Renal pelvis (tissue), 4 donors: ENCODE data around the gene FAM135A. TPM values are rescaled to one million over a fixed set of nuclear protein-coding genes. Genes with fewer than 3 reads are reported as not detected.
"Not testable (repeated sequence)": the region's sequence is repeated elsewhere in the genome, so short reads cannot be mapped to it uniquely, and the experiment has no call there.

Experiments used
- DNase-seq: peaks from one replicate; pipeline ENCODE4 v3.0.0-alpha.2; 2013
- polyA plus RNA-seq, 3 donors: library from polyadenylated mRNA; unstranded; fragments of 120-200 nt; gene quantifications; one replicate each; pipeline ENCODE4 v1.2.1, GENCODE V29; 2013; ENCODE audit not compliant: insufficient read length in 3 of 3

FAM135A gene
- polyA plus RNA-seq, 3 donors: 20.5 to 29.4 (median 27.5) TPM

DNA sequence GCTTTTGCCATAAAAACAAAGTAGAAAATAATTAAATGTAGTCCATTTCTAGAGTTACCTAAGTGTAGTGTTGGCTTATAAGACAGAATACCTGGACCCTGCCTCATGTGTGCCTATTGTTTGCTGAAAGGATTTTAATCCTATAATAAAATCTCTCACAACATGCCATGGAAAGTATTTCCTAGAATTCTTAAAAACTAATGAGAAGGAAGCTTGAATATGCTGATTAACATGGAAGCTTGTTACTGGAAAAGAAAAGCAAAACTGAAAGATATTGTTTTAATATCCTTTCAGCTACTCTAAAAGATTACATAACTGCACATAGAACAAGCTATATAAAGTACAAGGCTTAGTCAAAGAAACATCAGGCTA, 18.0 kb upstream of the FAM135A start:
- DNase-seq: no peak

DNA sequence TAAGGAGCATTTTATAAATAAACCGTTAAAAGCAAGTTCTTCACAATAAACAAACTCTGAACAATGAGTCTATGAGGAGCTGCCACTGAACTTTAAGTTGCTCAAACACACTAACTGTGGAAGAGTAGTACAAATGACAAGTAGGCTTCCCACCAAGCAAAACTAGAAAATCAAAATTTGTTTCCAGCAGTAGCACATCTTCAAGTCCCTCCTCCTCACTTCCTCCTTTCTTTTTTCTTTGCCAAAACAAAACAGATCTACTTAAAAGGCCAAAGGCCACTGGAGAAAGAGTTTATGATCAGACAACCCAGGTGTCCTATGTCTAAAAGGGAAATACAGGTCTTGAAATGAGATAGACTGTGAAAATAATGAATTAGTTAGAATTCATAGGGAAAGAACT, 17.1 kb upstream of the FAM135A start:
- DNase-seq: no peak

- no peak for DNase-seq
These were observed 16.2 kb upstream of the FAM135A start for GRCh38 chr6:70396796-70397729.

DNA sequence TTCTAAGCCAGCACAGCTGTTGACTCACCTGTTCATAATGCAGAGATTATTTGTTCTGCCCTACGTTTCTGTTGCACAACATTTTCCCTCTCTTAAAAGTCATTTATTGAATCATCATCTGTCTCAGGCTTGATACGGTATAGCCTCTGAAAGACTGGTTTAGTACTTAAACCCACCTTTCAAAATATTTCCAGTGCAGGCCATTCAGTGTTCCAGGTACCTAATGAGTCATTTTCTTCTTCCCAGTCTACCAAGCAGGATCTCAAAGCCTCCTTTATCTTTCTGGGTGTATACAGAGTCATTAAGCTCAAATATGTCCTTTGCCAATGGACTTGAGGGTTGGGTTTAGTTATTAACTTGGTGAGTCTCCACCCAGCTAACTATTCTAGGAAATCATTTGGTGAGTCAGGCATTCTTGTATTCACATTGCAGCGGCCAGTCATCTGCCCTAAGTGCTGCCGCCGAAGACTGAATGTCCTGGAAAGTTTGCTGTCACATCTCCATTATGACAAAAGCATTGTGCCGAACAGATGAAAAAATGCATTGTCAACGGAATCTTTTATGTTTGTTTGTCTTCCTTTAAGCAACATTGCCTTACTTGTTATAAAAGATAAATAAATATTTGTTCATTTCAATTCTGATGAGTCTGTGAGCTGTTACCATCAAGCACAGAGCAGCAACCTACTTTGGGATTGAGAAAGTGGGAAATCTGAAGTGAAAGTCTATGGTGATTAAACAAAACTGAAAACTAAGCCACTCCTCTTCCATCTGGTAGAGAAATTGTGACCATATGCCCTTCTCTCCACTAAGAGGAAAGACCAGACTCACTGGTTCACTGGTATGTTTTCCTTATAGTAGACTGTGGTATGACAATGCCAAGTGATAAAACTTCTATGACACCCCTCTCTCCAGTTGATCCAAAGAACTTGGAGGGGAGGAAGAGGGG, 14.3 kb upstream of the FAM135A start:
- peak; percentile 41 for DNase-seq

DNA sequence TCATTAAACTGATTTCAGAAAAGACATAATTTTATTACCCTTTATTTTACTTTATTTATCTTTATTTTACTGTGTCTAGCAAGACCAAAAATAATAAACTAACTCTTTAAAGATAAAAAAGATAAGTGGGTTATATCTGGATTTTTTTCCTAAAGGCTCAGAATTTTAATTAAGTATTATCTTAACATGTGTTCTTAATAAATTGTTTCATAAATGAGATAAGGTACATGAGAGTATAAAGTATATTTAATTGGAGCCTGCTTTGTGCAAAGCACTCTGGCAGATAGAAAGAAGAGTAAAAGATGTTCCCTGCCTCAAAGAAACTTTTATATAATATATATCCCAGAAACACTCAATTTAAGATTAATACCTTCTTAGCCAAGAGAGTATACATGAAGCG, 8.7 kb upstream of the FAM135A start:
- no peak for DNase-seq

- no peak for DNase-seq
These were observed 4.1 kb upstream of the FAM135A start for GRCh38 chr6:70409216-70409615.

GRCh38 chr6:70411542-70412251, 1.6 kb upstream of the FAM135A start:
- DNase-seq: no peak

DNA sequence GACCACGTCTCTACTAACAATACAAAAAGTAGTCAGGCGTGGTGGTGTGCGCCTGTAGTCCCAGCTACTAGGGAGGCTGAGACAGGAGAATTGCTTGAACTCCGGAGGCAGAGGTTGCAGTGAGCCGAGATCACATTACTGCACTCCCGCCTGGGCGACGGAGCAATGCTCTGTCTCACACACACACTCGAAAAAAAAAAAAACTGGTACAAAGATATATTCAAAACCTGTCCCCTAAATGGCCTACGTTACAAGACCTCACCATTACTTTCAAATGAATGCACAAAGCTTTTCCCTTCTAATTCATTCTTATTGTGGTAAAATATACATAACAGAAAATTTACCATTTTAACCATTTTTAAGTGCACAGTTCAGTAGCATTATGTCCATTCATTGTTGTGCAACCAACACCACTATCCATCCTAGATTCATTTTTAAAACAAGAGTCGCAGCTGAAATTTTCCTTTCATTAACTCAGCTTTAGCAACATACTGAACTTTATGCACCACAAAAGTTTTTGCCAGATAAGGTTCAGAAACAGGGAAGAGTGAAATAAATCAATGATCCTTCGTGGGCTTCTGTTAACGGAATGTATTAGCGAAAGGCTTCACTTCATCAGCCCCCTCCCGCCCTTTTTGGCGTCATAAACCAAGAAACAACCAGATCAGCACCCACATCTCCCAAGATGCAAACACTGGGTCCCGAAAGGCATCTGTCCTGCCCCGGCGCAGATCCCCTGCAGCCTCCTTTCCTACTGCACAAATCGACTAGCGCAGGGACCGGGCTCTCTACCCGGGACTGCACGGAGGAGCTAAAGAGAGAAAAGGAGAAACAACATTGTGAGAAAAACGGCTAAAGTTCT, 825 bp upstream of the FAM135A start:
- DNase-seq: no peak

DNA sequence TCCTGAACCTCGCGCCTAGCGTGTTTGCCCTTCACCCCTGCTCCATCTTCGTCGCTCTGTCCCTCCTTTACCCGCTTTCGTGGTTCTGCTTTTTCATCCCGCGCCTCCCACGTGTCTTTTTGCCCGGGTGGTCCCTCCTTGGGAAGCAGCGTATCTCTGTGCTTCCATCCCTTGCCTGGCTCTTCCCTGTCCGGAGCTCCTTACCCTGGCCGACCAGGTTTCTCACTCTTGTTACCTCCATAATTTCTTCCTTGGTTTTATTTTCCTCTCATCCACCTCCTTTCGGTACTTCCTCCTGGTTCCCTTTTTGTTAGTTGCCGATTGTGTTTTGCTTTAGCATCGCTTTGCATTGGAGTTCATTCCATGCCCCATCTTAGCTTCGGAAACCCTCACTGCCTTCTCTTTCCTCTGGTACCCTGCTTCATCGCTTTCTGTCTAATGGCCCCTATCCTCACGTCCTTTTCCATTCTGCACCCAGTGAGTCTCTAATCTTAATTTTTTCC, 735 bp downstream of the FAM135A start:
- DNase-seq: peak; percentile 37

- DNase-seq: no peak
These were observed 1.5 kb downstream of the FAM135A start for GRCh38 chr6:70414813-70415212.

DNA sequence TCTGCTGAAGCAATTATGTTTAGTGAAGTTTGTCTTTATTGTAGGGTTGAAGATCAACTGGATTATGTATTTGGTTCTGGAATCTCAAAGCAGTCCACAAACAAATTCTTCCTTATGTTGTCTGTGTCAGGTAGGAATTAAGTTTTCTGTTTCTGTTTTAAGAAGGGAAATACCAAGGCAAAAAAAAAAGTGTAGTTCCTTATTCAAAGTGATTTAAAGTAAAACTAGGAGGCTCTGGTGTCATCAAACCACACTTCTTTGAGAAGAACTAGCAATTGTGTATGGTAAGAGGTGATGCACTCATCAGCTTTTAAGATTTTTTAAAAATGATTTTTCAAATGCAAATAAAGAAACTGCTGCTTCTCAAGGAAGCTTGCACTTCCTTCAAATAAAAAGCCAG, 1.9 kb downstream of the FAM135A start:
- DNase-seq: no peak

DNA sequence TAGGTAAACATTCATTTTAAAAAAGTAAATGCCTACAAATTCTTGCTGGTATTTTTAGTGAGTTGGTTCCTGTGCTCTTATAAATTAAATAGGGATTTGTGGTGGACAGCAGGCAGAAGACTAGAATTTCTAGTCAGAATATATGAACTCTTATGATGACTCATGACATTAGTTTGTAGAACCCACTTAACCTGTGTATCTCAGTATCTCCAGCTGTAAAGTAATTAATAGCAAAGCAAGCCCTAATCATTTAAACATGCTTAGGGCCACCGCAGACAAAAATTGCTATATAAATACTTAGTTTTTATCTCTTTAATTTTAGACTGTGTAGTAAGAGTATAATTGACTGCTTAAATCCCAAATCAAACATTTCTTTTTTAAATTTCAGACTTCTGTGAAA, 2.4 kb downstream of the FAM135A start:
- no peak for DNase-seq

DNA sequence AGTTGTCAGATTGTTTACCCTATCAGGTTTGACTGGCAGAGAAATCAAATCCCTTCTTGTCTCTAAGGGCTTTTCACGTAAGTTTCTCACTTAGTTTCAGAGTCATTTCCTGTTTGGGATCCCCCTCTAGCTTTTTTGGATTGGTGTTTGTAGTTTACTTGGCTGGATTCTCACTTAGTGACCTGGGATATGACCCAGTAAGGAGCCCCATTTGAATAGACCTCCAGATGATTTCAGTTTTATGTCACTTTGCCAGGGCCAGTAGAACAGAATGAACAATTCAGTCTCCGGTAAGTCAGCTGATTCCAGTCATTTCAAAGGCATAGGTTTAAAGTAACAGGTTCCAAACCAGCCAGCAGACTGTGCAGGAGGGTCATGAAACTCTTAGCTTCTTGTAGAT, 8.2 kb downstream of the FAM135A start:
- DNase-seq: no peak

- peak; percentile 20 for DNase-seq
These were observed 10.2 kb downstream of the FAM135A start for GRCh38 chr6:70423189-70424134.

DNA sequence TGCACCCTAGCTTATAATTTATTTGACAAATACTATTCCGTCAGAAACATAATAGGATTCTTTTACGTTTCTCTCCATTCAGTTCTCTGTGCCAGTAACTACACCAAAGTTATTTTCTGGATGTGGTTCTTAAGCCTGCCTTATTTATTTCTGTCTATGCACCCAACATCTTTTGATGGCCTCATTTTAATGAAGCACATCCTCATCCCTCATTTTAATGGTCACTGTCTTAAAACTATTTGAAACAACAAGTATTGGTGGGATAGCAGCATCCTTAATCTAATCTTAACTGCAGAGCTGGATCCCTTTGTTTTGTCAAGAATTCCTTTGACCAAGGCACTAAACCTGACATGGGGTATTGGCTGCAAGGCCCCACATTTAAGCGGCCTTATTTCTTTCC, 11.0 kb downstream of the FAM135A start:
- DNase-seq: peak; percentile 44

GRCh38 chr6:70436320-70436719, 23.0 kb downstream of the FAM135A start:
- no peak for DNase-seq

DNA sequence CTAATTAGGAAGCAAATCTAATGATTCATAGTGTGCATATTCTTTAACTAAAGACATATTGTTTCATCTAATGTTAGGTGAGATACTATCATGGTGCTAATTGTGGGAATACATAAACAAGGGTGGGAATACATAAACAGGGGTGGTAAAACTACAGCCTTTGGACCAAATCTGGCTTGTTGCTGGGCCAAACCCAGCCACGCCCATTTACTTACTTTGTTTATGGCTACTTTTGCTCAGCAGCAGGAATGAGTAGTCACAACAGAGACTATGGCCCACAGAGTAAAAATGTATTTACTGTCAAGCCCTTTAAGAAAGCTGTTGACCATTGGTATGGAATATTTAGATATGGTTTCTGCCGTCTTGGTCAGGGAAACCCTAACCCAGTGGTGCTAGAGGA, 31.7 kb downstream of the FAM135A start:
- no peak for DNase-seq

DNA sequence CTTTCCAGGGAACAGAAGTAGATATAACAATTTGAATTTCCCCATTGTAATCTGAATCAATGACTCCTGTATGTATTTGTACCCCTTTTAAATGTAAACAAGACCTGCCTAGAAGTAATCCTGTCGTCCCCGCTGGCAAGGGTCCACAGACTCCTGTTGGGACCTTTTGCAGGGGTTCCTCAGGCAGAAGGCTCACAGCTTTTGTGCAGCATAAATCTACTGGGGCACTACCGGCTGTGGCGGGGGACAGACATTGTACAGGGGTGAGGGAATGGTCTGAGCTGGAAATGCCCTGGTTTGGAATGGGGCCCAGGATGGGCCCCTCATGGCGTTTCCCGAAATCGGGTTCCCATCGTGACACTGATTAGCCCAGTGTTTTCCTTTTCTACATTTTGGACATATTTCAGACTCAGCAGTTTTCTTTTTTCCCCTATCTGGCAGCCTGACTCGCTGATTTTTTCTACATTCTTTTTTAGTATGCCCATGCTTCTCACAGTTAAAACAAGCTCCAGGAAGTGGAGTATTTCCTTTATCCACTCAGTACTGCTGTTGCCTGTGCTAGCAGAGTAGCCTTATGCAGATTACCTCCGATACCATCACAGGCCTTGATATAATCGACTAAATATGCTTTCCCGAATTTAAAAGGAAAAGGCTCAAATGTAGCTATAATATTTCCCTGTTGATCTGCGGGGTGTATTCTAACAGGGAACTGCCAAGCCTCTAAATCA, 34.2 kb downstream of the FAM135A start:
- not testable (repeated sequence) for DNase-seq

DNA sequence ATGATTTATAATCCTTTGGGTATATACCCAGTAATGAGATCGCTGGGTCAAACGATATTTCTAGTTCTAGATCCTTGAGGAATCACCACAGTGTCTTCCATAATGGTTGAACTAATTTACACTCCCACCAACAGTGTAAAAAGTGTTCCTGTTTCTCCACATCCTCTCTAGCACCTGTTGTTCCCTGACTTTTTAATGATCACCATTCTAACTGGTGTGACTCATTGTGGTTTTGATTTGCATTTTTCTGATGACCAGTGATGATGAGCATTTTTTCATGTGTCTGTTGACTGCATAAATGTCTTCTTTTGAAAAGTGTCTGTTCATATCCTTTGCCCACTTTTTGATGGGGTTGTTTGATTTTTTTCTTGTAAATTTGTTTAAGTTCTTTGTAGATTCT, 40.6 kb downstream of the FAM135A start:
- not testable (repeated sequence) for DNase-seq
